Hematopoietic multipotent progenitor cell treated with erythropoietin and hydrocortisone succinate and interleukin-3 and kit ligand, for 6 days (in vitro differentiated cells): ENCODE measurements around the gene TADA1.

Source experiments
- DNase-seq: peaks from one replicate; pipeline ENCODE4 v3.0.0-alpha.2; 2015

The TADA1 gene, protein sequence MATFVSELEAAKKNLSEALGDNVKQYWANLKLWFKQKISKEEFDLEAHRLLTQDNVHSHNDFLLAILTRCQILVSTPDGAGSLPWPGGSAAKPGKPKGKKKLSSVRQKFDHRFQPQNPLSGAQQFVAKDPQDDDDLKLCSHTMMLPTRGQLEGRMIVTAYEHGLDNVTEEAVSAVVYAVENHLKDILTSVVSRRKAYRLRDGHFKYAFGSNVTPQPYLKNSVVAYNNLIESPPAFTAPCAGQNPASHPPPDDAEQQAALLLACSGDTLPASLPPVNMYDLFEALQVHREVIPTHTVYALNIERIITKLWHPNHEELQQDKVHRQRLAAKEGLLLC

DNA sequence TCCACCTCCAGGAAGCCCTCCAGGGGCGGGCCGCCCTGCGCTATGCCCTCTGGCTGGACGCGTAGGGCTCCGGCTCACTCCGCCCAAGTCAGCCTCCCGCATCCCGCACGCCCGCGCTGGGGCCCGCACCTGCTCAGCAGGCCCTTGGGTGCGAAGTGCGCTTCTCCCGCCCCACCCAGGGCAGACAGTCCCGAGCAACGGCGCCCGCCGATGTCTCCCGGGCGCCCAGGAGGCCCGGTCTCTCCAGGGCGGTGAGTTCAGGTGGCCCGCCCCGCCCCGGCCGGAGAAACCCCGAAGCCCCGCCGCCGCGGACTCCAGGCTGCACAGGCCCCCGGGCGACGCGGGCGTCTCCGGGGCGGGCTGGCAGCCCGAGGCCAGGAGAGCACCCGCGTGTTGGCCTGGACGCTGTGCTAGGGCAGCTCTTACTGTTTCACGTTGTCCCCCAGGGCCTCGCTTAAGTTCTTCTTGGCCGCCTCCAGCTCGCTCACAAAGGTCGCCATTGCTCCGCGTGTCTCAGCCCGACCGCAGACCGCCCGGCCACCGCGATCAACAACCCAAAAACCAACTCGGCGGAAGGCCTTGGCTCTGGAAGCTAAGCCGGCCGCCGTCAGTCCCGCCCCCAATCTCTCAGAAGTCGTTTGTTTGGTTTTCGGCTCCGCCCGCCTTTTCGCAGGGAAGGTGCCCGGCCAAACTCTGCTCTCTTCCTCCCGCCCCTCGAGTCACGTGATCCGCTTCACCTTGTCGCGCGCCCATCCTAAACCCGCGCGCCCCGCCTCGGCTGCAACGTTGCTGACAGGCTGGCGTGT is at the start of gene TADA1:
Gene TADA1, minus strand, starts transcription at position 531 of the 806 bp plus-strand sequence. Its CDS starts 31 bp downstream, at position 500.
- peak; percentile 100 for DNase-seq

DNA sequence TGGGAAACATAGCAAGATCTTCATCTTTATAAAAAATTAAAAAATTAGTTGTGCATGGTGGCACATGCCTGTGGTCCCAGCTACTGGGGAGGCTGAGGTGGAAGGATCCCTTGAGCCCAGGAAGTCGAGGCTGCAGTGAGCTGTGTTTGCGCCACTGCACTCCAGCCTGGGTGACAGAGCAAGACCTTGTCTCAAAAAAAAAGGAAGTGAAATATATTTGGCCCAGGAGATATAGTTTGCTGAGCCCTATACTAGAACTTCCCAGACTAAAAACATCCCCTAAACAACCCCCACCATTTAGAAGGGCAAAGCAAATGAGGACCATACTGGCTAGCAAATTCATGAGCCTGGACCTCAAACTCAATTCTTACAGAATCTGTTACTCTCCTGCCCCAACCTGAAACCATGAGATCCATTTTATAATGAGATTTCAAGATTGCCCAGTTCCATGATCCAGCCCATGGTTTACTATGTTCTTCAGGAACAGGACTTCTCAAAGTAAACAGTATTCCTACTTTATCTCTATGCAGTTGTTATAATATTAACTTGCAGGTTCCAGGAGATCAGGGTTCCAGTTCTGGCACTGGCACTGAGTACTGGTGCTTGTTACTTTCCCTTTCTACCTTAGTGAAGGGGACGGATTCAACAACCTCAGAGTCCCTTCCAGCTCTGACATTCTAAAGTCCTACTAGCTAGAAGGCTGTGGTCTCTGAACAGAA is 48.9 kb upstream of the TADA1 start:
- no peak for DNase-seq

DNA sequence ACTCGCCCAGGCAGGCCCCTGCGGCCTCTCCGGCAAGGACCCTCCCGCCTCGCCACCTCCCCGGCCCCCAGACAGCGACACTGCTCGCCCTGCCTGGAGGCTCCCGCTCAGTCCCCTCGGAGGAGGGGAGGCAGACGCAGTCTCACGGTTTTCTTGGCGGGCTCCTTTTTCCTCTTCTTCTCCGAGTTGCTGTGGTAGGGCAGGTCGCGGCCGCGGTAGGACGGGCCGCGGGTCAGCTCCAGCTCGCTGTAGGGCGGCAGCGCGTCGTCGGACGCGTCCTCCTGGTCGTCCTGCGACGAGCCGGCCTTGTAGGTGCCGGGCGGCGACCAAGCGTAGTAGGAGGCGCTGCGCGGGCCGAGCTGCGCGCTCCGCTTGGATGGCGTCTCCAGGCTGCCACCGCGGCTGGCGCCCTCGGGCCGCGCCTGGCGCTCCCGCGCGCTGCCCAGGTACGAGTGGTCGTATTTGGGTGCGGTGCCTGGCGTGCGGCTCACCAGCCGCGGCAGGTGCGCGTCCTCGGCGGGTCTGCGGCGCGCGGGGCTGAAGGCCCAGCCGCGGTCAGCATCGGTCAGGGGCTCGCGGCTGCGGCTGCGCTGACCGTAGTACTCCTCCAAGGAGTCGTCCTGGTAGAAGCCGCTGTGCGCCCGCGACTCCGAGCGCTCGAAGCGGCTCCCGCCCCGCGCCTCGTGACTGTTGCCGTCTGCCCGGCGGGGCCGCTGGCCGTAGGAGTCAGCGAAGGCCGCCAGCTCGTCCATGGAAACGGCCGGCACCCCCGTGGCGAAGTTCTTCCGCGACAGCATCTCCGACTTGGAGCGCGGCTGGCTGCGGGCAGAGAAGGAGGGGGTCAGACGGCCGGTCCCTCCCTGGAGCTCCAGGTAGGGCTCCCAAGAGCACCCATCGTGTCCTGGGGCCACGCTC is 44.8 kb upstream of the TADA1 start:
- peak; percentile 16 for DNase-seq

DNA sequence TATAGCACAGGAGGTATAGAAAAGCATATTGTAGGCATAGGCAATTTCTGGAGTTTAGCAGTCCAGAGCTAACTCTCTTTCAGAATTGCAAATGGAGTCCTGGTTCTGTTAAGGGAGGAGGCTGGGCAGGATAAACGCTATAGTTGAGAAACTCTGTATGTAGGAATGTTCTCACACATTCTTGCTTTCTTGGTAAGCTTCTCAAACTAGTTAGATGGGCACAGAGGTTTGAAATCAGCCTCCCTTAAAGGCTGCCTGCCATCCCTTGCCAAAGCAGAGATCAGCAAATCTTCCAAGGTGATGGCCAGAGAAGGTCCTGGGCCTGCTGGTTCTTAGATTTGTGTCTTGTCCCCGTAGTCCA is 42.9 kb upstream of the TADA1 start:
- DNase-seq, result no peak

DNA sequence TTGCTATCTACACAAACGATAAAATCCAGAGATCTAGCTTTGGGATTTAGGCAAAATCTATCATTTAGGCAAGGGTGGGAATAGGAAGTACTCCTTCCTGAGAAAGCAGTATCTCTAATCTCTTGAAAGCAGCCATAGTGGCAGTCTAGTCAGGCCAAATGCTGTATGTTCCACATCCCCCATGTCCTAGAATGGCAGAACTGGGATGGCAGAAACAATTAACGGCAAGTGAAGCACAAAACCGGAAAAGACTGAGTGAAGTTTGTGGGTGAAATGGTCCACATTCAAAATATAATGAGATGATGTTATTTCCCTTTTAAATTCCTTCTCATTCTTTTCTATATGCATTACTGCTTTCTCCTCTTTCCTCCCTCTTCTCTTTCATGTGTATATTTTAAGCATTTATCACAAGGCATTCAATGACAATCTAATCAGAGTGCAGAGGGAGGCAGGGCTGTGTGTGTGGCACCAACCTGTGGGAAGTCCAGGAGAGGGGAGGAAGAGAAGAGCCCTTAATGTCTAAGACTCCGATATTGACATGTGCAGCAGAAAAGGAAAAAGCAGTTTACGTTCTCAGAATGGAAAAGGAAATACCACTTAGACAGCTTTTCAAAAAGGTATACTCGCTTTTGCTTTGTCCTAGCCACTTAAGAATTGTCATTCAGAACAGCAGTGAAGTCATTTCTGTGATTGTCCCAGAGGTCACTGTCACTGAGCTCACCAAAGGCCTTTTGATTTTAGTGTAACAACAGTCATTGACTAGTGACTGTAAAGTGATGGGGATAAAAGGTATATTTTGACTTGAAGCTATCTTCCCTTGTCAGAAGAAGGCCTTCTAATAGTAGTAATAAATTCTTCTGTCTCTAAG is 42.3 kb upstream of the TADA1 start:
- DNase-seq, result no peak

DNA sequence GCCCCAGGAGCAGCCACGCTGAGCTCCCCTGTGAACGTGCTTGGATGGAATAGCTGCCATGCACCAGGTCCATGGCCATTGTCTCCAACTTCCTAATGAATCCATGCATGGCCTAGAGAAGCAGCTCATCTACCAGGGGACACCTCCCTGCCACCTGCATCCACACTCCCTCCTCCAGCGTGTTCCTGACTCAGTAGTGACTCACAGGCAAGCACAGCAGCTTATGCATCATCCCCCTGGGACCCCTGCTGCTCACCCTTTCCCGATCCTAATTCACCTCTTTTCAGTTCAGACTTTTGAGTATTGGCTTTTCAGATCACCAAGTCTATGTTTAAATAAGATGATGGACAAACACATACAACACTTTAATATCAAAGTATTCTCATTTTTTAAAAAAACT is 39.9 kb upstream of the TADA1 start:
- no peak for DNase-seq

DNA sequence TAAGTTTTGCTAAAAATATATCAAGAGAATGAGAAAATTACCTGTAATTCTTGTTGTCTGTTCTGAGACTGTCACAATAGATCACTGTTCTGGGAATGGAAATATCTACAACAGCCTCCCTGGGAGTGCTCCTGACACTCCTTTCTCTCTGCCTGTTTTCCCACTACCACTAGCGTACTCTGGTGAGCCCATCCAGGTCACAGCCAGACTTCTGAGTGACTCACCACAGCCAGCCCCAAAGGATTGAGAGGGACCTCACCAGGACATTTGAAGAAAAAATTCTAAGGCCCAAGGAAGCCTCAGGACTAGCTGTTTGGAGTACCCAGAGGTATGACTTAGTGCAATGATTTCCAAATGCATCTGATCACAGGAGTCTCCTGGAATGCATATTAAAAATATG is 39.0 kb upstream of the TADA1 start:
- no peak for DNase-seq

DNA sequence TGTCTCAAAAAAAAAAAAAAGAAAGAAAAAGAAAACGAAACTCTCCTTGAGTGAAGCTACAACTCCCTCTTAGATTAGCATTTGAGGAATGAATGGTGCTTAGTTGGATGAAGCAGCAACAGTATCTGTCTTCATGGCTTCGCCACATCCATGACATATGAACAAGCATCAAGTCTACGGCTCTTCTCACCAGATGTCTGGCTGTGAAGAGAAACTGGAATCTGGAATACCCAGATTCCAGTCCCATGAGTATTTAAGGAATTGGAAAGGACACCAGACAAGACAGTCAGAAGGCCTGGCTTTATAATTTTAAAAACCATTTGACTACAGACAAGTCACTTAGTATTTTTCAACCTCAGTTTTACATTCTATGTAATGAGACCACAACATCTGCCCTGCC is 38.0 kb upstream of the TADA1 start:
- DNase-seq, result no peak

DNA sequence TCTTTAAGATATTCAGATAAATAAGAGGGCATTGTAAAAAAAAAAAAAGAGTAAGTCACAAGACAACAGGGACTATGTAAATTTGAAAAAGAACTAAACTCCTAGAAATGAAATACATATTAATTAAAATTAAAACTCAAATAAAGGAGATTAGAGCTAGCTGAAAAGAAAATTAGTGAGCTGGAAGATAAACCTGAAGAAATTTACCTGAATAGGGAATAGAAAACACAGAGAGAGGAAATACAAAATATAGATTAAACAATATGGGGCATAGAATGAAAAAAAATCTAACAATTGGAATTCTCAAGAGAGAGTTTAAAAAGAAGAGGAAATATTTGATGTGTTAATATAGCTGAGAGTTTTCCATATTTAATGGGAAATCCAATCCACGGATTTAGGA is 35.6 kb upstream of the TADA1 start:
- DNase-seq, result no peak

DNA sequence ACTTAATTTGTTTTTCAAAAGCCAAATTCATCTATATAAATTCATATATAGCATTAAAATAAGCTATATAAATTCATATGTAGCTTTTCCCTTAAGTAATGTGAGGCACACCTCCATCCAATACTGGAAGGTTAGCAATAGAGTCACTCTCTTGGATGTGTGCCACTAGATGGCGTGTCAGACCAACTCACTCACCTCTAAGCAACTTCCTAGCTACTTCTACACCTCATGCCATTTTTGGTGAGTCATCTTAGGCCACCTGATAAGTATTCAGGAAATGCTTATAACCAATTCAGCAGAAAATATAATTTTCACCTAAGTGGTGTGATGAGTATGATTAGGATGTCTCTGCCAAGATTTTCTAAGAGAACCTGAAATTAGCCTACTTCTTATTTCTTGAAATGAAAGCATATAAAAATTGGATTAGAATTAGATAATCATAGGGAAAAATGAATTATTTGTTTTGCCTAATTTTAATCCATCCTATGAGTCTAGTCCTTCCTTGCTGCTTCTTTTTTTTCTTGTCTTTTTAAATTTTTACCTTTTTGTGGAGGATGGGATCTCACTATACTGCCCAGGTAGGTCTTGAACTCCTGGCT is 34.4 kb upstream of the TADA1 start:
- DNase-seq, result peak; percentile 95

DNA sequence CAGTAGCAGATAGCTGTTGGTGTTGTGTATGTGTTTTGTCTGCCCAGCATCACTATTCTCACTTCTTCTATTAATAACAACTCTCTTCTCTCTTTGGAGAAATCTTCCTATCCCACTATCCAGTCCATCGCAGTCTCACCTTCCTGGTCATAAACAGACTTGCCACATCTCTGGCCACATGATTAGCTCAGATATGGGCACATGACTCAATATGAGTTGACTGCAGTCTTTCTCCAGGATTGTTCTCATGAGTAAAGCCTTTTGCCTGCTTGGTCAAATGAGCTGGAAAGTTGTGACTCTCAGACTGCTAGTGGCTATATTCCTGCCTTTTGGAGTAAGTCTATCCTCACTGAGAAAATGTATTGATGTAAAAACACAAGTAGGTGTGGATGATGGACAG is 32.9 kb upstream of the TADA1 start:
- DNase-seq, result no peak

DNA sequence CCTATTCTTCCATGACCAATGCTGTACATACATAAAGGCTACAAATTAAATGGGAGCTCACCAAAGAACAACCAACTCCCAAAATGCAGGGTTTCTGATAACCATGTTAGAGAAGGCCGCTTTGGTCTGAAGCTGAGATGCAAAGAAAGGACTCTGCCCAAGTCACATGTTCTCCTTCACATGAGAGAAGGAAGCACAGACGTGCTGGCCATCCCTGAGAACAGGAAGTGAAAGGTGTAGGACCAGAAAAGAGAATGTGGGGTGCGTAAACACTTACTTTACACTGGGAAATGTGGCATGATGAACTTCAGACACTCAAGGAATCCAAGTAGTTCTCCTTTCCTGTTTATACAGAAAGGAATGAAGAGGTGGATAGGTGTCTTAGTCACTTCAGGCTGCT is 31.7 kb upstream of the TADA1 start:
- no peak for DNase-seq

DNA sequence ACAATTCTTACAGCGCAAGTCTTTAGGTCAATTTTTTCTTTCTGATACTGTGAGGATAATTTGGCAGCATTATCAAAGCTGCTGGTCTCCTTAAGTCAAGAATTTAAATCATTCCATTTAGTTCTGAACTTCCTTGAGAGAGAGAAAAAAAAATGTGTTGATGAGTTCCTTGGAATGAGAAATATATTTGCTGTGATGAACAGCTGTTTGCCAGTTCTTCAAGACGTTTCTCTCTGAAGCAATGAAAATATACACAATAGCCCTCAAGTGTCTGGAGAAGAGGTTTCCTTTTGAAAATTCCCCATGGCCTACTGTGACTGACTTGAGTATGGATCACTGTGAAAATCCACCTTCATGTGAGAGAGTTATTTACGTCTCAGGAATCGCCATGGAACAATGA is 31.0 kb upstream of the TADA1 start:
- DNase-seq, result no peak

DNA sequence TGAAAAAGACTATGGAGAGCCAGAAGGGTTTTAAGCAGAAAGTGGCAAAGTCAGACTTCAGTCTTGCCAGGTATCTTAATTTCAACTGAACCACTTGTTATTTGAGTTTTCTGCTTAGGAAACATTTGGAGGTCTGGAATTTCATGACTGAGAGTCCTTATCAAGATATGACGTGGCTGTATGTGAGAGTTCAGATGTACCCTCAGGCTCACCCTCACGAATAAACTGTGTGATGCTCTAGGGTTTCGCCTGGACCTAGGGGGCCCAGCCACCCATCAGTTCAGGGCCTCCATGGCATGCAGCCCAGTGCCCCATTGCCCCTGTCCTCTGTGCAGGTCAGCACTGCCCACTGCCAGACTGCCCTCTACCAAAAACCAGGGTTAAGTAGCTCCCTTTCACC is 30.6 kb upstream of the TADA1 start:
- DNase-seq, result no peak

DNA sequence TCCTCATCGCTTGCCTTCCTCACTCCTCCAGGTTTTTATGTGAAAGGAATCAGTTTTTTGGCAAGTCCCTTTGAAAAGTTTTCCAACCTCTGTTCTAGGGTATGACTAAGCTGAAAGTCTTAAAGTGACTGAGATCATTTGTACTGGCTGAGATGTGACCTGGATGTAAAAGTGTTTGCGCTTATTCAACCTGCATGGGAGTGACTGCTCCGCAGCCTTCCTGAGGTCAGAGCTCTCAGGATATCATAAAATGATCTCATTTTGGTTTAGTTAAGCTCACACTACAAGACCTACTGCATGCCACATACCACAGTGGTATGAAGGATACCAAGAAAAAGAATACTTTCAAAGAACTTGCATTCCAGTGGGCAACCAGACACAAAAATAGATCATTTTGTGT is 29.8 kb upstream of the TADA1 start:
- no peak for DNase-seq

DNA sequence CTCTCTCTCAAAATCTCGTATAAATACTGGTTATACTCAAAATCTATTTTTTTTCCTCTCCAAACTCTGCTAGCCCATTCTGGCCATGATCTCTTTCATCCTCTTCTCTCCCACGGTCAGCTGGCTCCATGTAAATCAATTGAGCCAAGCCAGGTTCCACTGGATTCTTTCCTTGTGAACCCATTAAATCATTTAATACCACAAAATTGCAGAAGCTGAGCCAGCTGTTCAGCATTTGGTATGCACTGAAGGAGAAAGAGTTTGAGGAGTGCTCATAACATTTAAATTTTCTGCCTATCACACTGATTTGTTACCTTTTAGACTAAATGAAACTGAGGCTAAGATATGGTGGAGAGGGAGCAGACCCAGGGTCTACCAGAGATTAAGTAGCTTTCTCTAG is 29.1 kb upstream of the TADA1 start:
- DNase-seq, result no peak

DNA sequence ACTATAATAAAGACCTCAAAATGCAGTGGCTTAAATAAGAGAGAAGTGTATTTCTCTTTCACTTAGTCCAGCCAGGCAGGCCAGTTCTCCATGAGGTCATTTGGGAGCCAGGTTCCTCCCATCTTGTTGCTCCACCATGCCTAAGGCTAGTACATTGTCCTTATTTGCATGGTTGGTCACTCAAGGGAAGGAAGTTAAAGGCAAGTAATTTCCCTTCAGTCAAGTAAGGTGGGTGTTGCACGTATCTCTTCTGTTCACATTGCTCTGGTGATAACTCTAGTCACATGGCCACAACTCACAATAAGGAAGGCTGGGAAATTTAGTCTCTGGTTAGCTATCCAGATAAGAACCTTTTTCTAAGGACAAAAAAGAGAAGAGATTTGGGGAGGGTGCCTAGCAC is 27.2 kb upstream of the TADA1 start:
- DNase-seq, result peak; percentile 40

DNA sequence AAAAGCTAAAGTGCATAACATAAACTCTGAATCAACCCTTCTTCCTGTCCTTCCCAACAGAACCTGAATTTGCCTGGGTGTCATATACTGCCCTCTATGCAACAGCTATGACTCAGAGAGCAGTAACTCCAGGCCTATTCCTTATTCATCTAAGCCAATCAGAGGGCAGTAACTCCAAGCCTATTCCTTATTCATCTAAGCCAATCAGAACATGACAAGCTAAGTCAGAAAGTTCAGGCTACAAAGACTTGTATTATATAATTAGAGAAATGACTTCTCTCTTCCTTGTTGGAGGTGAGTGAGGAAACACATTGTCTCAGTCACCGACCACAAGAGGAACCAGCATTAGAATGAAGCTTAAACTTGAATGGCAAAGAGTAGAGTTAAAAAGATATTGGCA is 26.2 kb upstream of the TADA1 start:
- DNase-seq, result peak; percentile 40

DNA sequence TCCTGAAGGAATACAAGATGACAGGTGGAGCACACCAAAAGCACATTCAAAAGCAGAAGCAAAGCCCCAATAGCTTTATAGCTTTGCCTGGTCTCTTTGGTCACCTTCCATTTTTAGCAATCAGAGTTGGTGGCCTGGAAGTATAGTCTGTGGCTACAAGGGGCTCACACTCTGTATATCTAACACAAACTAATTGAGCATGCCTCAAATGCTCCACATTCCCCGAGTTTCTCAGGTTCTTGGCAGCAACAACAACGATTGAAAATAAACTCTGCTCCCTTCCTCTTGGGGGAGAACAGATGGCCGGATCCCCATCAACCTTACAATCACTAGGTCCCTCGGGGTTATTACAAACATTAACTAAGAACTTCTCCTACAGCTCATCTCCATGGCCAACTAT is 24.9 kb upstream of the TADA1 start:
- DNase-seq, result no peak

DNA sequence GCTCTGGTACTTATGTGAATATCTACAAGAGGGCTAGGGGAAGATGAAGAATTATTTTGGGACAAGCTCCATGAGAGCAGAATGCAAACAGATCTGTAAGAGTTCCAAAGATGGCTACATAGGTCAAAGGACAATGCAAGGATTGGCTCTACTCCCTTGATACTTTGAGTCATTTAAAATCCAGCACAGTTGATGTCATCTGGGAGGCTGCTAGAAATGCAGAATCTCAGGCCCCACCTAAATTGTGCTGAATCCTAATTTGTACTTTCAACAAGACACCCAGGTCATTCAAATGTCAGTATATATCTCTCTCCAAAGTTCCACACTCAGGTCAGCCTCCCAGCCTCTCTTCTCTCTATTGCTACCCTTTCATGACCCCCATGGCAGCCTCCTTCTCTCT is 23.7 kb upstream of the TADA1 start:
- DNase-seq, result no peak

DNA sequence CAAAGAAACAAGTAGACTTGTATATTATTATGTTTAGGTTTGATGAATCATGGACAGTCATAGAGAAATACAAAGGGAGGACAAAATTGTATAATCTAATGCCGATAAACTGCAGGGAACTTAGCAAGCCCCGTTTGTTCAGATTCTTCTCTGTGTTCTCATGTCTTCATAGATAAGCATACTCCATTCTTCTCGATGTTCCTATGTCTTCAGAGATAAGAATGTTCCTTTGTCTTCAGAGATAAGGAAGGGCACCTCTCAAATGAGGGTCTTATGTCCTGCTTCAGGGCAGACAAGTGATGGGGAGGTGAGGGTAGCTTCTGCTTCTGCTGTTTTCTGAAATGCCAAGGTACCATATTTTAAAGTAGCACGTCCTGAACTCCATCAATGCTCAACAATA is 19.7 kb upstream of the TADA1 start:
- DNase-seq, result no peak
